CD4-positive, alpha-beta T cell treated with Interleukin-21 for 1 hour (primary cell): ENCODE measurements around the gene RCCD1.

Experiments
- DNase-seq: peaks from one replicate; pipeline ENCODE4 v3.0.0-alpha.2; 2020

RCCD1 gene

DNA sequence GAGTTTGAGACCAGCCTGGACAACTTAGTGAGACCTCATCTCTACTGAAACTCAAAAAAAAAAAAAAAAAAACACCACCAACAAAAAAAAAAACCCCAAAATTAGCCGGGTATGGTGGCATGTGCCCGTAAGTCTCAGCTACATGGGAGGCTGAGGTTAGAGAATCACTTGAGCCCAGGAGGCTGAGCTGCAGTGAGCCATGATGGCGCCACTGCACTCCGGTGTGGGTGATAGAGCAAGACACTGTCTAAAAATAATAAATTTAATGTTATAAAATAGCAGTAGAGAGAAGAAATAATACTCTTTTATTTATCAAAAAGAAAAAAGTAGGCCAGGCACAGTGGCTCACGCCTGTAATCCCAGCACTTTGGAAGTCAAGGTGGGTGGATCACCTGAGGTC, 17.4 kb downstream of the RCCD1 start:
- no peak for DNase-seq

DNA sequence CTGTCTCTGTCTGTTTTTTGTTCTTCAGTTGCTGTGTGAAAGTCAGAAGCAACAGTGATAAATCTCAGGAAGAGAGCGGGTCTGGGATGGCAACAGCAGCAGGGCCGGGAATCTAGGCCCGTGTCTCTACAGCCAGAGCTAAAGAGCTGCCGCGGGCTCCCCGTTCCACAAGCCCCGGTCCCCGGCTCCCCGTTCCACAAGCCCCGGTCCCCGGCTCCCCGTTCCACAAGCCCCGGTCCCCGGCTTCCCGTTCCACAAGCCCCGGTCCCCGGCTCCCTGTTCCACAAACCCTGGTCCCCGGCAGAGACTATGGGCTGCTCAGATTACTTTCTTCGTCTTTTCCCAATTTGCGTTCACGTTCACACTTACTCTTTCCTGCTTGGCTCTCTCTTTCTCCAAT, 19.5 kb downstream of the RCCD1 start:
- no peak for DNase-seq

DNA sequence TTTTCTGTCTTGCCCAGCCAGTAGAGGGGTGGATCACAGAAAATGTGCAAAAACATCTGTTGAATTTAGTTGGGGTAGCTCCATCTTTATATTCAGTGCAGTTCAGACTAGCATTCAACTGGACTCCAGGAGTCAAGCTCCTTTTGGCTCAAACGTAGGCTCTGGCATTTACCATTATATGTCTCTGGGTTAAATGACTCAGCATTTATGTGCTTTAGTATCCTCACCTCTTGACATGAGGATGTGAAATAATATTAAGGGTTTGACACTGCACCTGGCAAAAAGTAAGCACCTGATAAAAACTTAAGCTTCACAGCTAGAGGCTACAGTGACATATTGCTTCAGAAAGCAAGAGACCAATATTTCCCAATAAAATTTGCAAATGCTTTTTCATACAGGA, 24.9 kb downstream of the RCCD1 start:
- DNase-seq = no peak

DNA sequence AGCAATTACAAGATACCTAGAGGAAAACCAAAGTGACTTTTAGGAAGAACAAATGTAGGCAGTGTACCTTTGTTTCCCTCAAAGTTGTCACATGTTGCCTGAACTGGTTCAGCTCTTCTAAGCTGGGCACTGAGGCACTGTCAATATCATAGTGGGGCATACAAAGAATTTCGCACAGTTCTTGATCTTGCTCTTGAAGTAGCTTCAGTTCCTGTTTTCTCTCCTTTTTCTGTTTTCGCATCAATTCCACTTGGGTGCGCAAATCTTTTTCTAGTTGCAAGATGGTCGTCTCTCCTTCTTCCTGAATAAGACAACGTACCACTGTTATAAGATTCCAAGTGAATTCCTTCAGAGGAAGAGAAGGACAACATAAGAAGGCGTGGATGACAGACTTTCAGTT, 27.0 kb downstream of the RCCD1 start:
- DNase-seq = no peak

DNA sequence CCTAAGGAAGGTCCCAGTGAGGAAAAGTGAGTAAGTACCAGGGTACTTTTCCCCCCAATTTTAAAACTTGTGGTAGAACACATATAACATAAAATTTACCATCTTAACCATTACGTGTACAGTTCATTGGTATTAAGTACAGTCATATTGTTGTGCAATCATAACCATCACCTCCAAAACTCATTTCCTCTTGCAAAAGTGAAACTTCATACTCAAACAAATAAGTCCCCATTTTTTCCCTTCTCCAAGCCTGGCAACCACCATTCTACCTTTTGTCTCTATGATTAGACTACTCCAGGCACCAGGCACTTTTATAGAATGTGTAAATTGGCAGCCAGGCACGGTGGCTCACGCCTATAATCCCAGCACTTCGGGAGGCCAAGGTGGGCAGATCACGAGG, 27.5 kb downstream of the RCCD1 start:
- no peak for DNase-seq

DNA sequence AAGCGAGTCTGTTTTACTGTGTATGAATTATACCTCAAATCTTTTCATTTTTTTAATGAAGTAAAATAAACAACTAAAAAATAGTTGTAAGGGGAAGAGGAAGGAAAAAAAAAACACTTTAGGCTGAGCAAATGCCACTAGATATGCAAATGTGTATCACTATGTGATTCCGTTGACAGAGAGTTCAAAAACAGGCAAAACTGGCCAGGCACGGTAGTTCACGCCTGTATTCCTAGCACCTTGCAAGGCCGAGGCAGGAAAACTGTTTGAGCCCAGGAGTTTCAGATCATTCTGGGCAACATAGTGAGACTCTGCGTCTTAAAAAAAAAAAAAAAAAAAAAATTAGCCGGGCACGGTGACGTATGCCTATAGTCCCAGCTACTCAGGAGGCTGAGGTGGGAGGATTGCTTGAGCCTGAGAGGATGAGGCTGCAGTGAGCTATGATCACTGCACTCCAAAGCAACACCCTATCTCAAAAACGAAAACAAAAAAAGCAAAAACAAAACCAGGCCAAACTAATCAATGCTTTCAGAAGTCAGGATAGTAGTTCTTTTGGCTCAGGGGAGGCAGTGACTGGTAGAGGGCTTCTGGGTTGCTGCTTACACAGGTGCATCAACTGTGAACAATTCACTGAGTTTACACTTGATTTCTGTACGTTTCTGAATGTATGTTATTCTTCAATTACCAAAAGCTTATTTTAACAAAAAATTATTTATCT, 32.3 kb downstream of the RCCD1 start:
- no peak for DNase-seq

DNA sequence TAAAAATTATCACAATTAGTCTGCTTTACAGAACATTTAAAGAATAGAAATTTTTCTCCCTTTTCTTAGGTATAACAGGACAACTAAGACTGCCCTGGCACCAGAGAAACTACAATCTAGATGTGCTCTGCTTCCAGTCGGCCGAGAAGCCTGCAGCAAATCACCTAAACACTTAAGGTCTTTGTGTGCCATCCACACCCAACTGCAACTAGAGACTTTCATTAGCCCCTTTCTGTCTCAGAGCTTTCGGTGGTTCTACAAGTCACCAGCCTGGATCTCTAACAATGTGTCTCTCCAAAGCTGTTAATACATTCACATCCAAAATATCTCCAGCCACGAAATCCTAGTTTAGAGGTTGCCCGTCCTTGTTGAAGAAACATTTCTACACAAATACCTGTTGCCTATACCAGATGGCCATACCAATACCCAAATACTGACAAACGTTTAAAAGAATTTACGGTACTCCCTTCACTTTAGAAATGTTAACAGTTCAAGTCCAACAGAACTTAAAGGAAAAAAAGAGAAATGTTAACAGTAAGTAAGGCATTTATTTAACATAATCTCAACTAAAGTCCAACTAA, 33.0 kb downstream of the RCCD1 start:
- DNase-seq = no peak

DNA sequence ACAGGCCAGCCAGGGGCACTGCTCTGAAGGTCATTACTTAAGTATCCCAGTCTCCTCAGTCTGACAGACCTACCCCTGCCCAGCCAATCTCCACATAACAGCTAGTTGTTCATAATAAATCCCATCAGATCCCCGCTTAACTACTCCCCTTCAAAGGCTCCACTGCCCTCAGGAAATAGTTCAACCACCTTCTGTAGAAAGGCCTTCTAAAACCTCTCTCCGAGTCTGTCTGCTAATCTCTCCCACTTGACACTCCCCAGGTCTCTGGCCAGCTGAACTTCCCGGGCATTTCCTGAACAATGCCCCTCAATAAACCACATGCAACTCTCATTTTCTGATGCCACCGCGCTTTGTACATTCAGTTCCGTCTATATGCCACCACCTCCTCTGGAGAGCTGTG, 33.6 kb downstream of the RCCD1 start:
- no peak for DNase-seq

DNA sequence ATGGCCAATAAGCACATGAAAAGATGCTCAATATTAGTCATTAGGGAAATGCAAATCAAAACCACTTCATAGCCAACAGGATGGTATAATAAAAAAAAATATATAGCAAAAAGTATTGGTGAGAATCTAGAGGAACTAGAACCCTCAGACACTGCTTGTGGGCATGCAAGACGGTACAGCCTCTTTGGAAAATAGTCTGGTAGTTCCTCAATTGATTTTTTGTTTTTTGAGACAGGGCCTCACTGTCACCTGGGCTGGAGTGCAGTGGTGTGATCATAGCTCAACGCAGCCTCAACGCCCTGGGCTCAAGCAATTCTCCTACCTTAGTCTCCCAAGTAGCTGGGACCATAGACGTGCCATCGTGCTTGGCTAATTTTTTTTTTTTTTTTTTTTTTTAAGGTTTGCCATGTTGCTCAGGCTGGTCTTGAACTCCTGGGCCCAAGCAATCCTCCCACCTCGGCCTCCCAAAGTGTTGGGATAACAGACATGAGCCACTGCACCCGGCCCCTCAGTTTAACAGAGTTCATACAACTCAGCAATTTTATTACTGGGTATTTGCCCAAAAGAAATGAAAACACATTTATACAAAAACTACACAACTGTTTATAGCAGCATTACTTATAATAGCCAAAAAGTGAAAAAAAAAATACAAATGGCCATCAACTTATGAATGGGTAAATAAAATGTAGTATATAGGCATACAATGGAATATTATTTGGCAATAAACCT, 34.5 kb downstream of the RCCD1 start:
- no peak for DNase-seq

DNA sequence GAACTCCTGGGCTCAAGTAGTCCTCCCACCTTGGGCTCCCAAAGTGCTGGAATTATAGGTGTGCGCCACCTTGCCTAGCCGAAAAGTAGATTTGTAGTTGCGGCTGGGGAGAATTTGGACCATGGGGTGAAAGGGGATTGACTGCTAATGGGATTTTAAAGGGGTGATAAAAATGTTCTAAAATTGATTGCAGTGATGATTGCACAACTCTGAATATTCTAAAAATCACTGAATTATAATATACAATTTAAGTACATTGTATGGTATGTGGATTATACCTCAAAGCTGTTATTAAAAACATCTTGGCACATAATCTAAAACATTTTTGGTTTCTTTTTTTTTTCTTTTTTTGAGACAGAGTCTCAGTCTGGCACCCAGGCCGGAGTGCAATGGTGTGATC, 35.8 kb downstream of the RCCD1 start:
- DNase-seq = no peak

DNA sequence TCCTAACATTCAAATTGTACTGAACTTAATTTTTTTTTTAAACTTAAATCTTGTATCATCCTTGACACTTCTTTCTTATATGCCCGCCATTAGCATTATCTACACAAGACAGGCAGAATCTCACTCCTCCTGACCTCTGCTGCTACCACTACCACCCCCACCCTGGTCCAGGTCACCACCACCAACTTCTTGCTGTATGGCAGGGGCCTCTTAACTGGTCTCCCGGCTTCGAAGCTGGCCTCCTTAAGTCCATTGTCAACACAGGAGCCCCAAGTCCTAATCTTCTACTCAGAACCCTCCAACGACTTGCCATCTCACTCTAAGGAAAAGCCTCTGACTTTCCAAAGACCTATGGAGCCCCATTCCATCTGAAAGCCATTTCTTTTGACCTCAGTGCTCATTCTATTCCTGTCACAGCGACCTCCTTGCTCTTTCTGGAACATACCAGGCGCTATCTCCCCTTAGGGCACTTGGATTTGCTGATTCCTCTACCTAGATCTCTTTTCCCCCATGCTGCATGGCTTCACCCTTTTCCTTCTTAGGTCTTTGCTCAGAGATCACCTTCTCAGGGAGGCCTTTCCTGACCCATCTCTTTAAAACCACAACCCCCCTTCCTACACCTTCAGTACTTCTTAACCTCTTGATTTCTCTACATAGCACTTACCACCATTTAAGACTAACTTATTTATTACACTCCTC, 37.1 kb downstream of the RCCD1 start:
- DNase-seq = no peak

DNA sequence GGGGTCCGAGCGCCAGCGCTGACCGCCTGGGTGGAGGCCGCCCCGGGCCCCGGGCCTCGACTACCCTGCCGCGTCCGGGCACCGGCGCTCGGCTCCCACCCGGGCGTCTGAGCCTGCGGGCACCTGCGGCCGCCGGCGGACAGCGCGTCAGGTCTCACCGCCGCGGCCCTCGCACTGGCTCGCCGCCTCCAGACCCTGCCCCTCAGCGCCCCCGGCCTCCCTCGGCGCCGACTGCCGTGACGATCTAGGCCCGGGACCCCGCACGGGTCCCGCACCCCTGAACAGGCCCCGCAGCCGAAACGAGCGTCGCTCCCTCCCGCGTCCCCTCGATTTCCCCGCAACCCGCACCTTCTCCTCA, 39.4 kb downstream of the RCCD1 start:
- DNase-seq = no peak

DNA sequence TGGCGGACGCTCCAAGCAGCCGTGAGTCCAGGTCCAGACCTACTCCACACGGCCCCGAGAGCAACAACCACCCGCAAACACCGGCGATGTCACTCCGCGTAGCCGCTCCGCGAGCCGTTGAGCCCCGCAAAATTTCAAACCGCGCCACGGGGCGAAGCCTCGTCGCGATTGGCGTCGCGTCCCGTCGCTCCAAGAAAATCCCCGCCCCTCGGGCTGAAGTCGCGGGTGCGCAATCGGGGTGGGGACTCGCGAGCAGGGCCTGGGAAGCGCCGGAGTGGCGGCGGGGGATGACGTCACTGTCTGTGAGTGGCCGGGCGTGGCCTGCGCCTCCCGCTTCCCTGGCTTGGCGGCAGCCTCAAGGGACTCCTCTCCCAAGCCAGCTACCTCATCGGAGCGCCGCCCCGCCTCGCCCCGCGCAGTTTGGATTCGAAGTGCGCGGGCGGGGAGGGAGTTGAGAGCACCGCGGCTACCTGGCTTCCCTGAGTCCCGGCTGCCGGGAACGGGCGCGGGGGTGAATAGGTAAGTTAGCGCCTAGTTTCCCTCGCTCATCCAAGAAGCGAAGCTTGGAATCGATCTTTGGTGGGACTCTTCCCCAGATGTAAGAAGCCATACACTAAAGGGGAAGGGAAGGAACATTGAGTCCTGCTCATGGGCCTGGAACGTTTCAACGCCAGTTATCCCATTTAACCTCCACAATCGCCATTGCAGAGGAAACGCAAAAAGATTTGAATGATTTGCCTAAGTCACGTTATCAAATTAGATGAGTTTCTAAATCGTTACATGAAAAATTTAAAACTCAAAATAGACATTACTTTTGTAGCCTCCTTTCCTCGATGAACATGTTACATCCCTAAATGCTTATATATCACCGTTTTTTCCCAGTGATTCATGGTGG, 40.0 kb downstream of the RCCD1 start, which contains the start of gene PRC1:
TSS of gene PRC1 (minus strand) at position 119 of the 895 bp plus-strand sequence. CDS start at position 1, 118 bp downstream.
- peak; percentile 97 for DNase-seq

DNA sequence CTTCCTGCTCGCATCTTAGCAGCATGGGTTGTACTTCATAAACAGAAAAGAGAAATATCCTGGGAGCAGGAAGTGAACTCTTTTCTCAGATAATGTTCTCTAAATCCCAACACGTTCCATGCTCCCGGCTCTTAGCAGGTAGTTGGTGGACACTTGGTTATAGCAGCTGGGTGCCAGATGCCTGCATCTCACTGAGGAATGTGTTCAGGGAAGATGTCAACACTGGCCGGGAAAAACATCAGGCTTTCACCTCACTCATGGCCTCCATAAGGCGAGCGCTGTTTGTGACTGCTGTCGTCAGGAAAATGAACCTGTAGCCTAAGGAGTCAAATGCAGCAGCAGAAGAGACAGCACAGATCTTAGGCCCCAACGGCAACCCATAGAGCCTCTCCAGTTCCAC, 44.1 kb downstream of the RCCD1 start:
- DNase-seq = no peak

DNA sequence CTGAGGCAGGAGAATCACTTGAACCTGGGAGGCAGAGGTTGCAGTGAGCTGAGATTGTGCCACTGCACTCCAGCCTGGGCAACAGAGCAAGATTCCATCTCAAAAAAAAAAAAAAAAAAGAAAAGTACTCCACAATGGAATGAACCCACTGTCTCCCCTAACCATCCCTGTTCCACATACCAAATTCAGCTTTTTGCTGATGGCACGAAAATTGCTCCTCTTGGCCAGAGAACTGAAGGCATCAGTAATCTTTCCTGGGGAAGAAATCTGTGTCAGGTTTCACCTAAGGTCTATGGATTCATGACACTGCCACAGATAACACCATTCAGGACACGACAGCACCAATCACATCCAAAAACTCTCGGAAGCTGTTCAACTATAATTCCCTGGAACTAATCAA, 46.5 kb downstream of the RCCD1 start:
- DNase-seq = no peak

DNA sequence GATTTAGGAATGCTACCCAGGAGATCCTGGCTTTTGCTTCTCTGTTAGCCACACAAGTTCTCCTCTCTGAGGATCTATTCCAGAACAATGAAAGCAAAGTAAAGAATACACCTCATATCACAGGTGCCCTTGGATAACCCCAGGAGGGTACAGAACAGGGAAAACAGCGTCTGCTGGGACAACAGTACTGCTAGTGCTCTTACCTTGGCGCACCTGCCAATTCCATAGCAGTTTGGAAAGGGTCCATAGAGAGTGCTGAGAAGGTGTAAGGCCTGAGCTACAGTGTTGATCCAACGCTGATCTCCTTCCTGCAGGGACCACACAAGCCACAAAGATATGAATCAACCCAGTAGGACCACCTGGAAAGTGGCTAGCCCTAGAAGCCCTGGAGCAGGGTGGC, 52.6 kb downstream of the RCCD1 start:
- DNase-seq = no peak
